Measurements from ENCODE around the gene SDK2.

GRCh38 chr17:73503560-73503959 is 140.7 kb downstream of the SDK2 start:
- TF ChIP-seq ZNF433 (tag by site-specific recombination; IDR thresholded peaks at IDR 0.05; ENCODE audit: low read depth) (no peak), ZSCAN30 (tag by site-specific recombination; IDR thresholded peaks at IDR 0.05) (no peak), CTCF (tag by site-specific recombination; IDR thresholded peaks at IDR 0.05) (no peak), ZNF558 (tag by site-specific recombination; IDR thresholded peaks at IDR 0.05) (no peak), ZFHX2 (tag by site-specific recombination; conservative IDR thresholded peaks at IDR 0.05) (no peak), YY1 (tag by site-specific recombination; IDR thresholded peaks at IDR 0.05) (no peak), REST (tag by site-specific recombination; IDR thresholded peaks at IDR 0.05) (no peak)
